KMS-11 (cell line): Measurements from ENCODE around the gene RGS9BP.

Experiments used
- H2AFZ ChIP-seq: fragments of 200-600 bp; sonication (generic); 2 replicates; pipeline ENCODE4 v1.6.1; 2016; ENCODE audit warnings: antibody characterized with exemption, mixed run types, low read depth
- H3K27ac ChIP-seq: fragments of 200-600 bp; sonication (generic); 2 replicates; pipeline ENCODE4 v1.6.1; 2016; ENCODE audit warnings: mild to moderate bottlenecking, mixed run types
- H3K27me3 ChIP-seq: fragments of 200-600 bp; sonication (generic); 2 replicates; pipeline ENCODE4 v1.6.1; 2017; ENCODE audit warnings: mild to moderate bottlenecking, low read depth, mixed run types, moderate library complexity; ENCODE audit not compliant: insufficient read depth
- H3K36me3 ChIP-seq: fragments of 200-600 bp; sonication (generic); 2 replicates; pipeline ENCODE4 v1.6.1; 2017; ENCODE audit warnings: mild to moderate bottlenecking, mixed run types; ENCODE audit not compliant: insufficient read depth
- H3K4me1 ChIP-seq: fragments of 200-600 bp; sonication (generic); 2 replicates; pipeline ENCODE4 v1.6.1; 2016; ENCODE audit warnings: mild to moderate bottlenecking, low read depth, mixed run types; ENCODE audit not compliant: poor library complexity, severe bottlenecking
- H3K4me2 ChIP-seq: fragments of 200-600 bp; sonication (generic); 2 replicates; pipeline ENCODE4 v1.7.0; 2016; ENCODE audit warnings: mild to moderate bottlenecking, mixed run types
- H3K4me3 ChIP-seq: fragments of 200-600 bp; sonication (generic); IDR thresholded peaks from 2 replicates; pipeline ENCODE4 v1.6.1; 2017; ENCODE audit warnings: low read depth, low read length, mixed read lengths; ENCODE audit not compliant: insufficient read depth
- H3K79me2 ChIP-seq: fragments of 200-600 bp; sonication (generic); 2 replicates; pipeline ENCODE4 v1.6.1; 2016; ENCODE audit warnings: low read depth, mixed run types; ENCODE audit not compliant: insufficient read depth
- H3K9ac ChIP-seq: fragments of 200-600 bp; sonication (generic); 2 replicates; pipeline ENCODE4 v1.6.1; 2016; ENCODE audit warnings: mild to moderate bottlenecking, mixed run types
- H4K20me1 ChIP-seq: fragments of 200-600 bp; sonication (generic); 2 replicates; pipeline ENCODE4 v1.6.1; 2016; ENCODE audit warnings: mild to moderate bottlenecking, mixed run types; ENCODE audit not compliant: insufficient read depth
- CTCF ChIP-seq: fragments of 200-600 bp; sonication (generic); conservative IDR thresholded peaks from 2 replicates; pipeline ENCODE4 v1.6.1; 2017; ENCODE audit warnings: low read depth, mild to moderate bottlenecking, antibody characterized with exemption, low read length, moderate library complexity, mixed read lengths

The RGS9BP gene

GRCh38 chr19:32675720-32676185 is at the start of gene RGS9BP:
Gene RGS9BP, plus strand, starts transcription at chr19:32675848. Its CDS starts 416 bp downstream, at chr19:32676264.
- H3K9ac ChIP-seq: peak within 1 kb of the TSS; percentile 89
- no peaks in the 10 kb centered on the region for H3K27me3 ChIP-seq
- H3K27ac ChIP-seq: peak within 1 kb of the TSS; percentile 84
- peaks cover 8% of the 10 kb centered on the region; the same call in 1 of the 2 replicates for H3K36me3 ChIP-seq
- H3K4me2 ChIP-seq: peak within 1 kb of the TSS; percentile 64
- no peak for TF ChIP-seq CTCF
- no peak within 1 kb of the TSS for H3K4me3 ChIP-seq
- peaks cover 17% of the 10 kb centered on the region for H3K4me1 ChIP-seq
- H2AFZ ChIP-seq: peak within 1 kb of the TSS; percentile 81
- no peaks in the 10 kb centered on the region for H4K20me1 ChIP-seq
- peaks cover 43% of the 10 kb centered on the region for H3K79me2 ChIP-seq

- Histone ChIP-seq H3K4me3 (no peak overlapping the region), H3K27ac (no peak overlapping the region), H3K27me3 (no peaks in the 10 kb centered on the region), H3K4me1 (no peaks in the 10 kb centered on the region), H3K9ac (no peak overlapping the region), H3K36me3 (peaks cover 22% of the 10 kb centered on the region; the same call in 1 of the 2 replicates), H3K79me2 (no peaks in the 10 kb centered on the region; the same call in 1 of the 2 replicates), H4K20me1 (no peaks in the 10 kb centered on the region), H3K4me2 (no peak overlapping the region), H2AFZ (no peak overlapping the region)
- TF ChIP-seq CTCF: no peak
These were observed 48.7 kb upstream of the RGS9BP start for GRCh38 chr19:32626969-32627368.

- Histone ChIP-seq H3K79me2 (no peaks in the 10 kb centered on the region), H4K20me1 (no peaks in the 10 kb centered on the region), H3K36me3 (peaks cover 18% of the 10 kb centered on the region; the same call in 1 of the 2 replicates), H3K4me1 (no peaks in the 10 kb centered on the region), H3K4me2 (no peak overlapping the region), H2AFZ (no peak overlapping the region), H3K4me3 (no peak overlapping the region), H3K27ac (no peak overlapping the region), H3K27me3 (no peaks in the 10 kb centered on the region), H3K9ac (no peak overlapping the region)
- no peak for TF ChIP-seq CTCF
These were observed 47.9 kb upstream of the RGS9BP start for GRCh38 chr19:32627714-32628270.

GRCh38 chr19:32630338-32630737 is 45.3 kb upstream of the RGS9BP start:
- peaks cover 20% of the 10 kb centered on the region; the same call in 1 of the 2 replicates for H3K36me3 ChIP-seq
- no peak overlapping the region for H3K4me2 ChIP-seq
- H3K79me2 ChIP-seq: 0 out of 2 replicates have a peak, but pooled peaks cover 1% of the 10 kb centered on the region
- TF ChIP-seq CTCF: no peak
- no peak overlapping the region for H3K9ac ChIP-seq
- H3K4me3 ChIP-seq: no peak overlapping the region
- no peak overlapping the region for H3K27ac ChIP-seq
- no peaks in the 10 kb centered on the region for H3K4me1 ChIP-seq
- no peaks in the 10 kb centered on the region for H3K27me3 ChIP-seq
- H4K20me1 ChIP-seq: no peaks in the 10 kb centered on the region
- H2AFZ ChIP-seq: no peak overlapping the region
